T47D (cell line): ENCODE measurements around the gene LAMB2.

Experiments
- DNase-seq, 2 experiments: peaks; one replicate each; pipeline versions ENCODE4 v3.0.0 to v3.0.0-alpha.2; 2011 to 2012; ENCODE audit warnings: low read depth in 1 of 2, low spot score in 1 of 2
- JUND ChIP-seq: IDR thresholded peaks from 2 replicates; pipeline ENCODE4 v1.6.1; 2012; ENCODE audit warnings: low read depth
- in situ Hi-C: cut with HindIII; loops from 2 replicates; pipeline ENCODE4 v1.10.0; 2016; ENCODE audit warnings: low sequenced_read_pairs, low pct_unique_long_range_greater_than_20kb

The LAMB2 gene

GRCh38 chr3:49151610-49152009 lies 18.8 kb upstream of the LAMB2 start:
- TF ChIP-seq JUND: no peak
- DNase-seq: no peak
- in situ Hi-C loops: no loop called here

GRCh38 chr3:49148159-49148558 lies 15.3 kb upstream of the LAMB2 start:
- TF ChIP-seq JUND: no peak
- DNase-seq: no peak
- in situ Hi-C loops: no loop called here

GRCh38 chr3:49140080-49140479 lies 7.2 kb upstream of the LAMB2 start:
- in situ Hi-C loops: no loop called here
- DNase-seq: no peak
- no peak for TF ChIP-seq JUND

- in situ Hi-C loops: no loop called here
- TF ChIP-seq JUND: no peak
- DNase-seq: no peak
Observed at GRCh38 chr3:49135499-49135898, 2.6 kb upstream of the LAMB2 start.

- TF ChIP-seq JUND: no peak
- in situ Hi-C loops: no loop called here
- no peak for DNase-seq
Observed at GRCh38 chr3:49134471-49135265, 1.8 kb upstream of the LAMB2 start.

- TF ChIP-seq JUND: no peak
- in situ Hi-C loops: no loop called here
- DNase-seq: peak; percentile 84 to 91
Observed at GRCh38 chr3:49133226-49133951, 539 bp upstream of the LAMB2 start.

- in situ Hi-C loops: no loop called here
- TF ChIP-seq JUND: no peak
- no peak for DNase-seq
Observed at GRCh38 chr3:49132073-49132436, 795 bp downstream of the LAMB2 start.

- no peak for DNase-seq
- in situ Hi-C loops: no loop called here
- TF ChIP-seq JUND: no peak
Observed at GRCh38 chr3:49131576-49131975, 1.3 kb downstream of the LAMB2 start.

- no peak for DNase-seq
- TF ChIP-seq JUND: no peak
- in situ Hi-C loops: no loop called here
Observed at GRCh38 chr3:49131040-49131439, 1.8 kb downstream of the LAMB2 start.

GRCh38 chr3:49124991-49125670 lies 7.7 kb downstream of the LAMB2 start:
- in situ Hi-C loops: no loop called here
- DNase-seq: no peak
- no peak for TF ChIP-seq JUND

- TF ChIP-seq JUND: no peak
- in situ Hi-C loops: no loop called here
- no peak for DNase-seq
Observed at GRCh38 chr3:49124203-49124602, 8.6 kb downstream of the LAMB2 start.

GRCh38 chr3:49123687-49124086 lies 9.2 kb downstream of the LAMB2 start:
- no peak for TF ChIP-seq JUND
- DNase-seq: no peak
- in situ Hi-C loops: no loop called here
